ENCODE measurements around the gene LSMEM2. TPM values are rescaled to one million over a fixed set of nuclear protein-coding genes. Genes with fewer than 3 reads are reported as not detected.

LSMEM2 gene
- total RNA-seq, 2 experiments from 2014 or later, result 0.22 TPM; not detected in 1

DNA sequence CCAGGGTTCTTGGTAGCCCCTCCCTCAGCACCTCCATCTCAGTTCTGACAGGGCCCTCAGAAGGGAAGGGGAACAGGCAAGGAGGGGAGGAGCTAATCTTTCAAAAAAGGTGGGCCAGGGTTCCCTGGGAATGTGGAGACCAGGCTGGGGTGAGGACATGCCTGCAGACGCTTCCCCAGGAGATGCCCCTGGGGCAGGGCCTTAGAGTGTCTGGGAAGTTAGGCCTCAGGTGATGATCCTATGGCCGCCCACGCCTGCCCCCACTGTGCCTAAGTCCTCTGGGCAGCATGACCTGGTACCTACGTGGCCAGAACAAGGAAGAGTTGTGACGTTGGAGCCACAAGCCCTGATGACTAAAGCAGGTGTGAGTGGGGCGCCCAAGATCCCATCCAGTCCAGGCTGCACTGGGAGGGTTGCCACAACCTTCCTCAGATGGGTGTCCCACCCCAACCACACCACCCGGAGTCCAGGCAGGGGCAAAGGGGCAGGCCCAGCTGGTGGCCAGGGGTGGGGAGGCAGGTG, 13.9 kb upstream of the LSMEM2 start:
- ATAC-seq (ENCODE audit: poor library complexity) (no peak), DNase-seq (no peak)
- no peak overlapping the region for H3K4me3 Mint-ChIP-seq
- Histone ChIP-seq H3K4me3 (ENCODE audit: low read length) (no peak overlapping the region), H3K27me3 (ENCODE audit: control insufficient read depth in 1 of 2, insufficient read depth in 2 of 2, low read length in 2 of 2) (peaks cover 0 to 10% of the 10 kb centered on the region in 2 experiments), H3K36me3 (ENCODE audit: insufficient read depth, low read length) (no peaks in the 10 kb centered on the region), H3K27ac (ENCODE audit: low read depth in 1 of 2, low read length in 2 of 2) (no peak overlapping the region), H3K4me1 (ENCODE audit: insufficient read depth, low read length) (peaks cover 8% of the 10 kb centered on the region), H3K9me3 (ENCODE audit: control insufficient read depth in 1 of 2, insufficient read depth in 1 of 2, low read length in 2 of 2) (no peaks in the 10 kb centered on the region)
- no peaks in the 10 kb centered on the region for H3K4me1 Mint-ChIP-seq (ENCODE audit: low read depth)
- H3K9me3 Mint-ChIP-seq, result no peaks in the 10 kb centered on the region
- peaks cover 15% of the 10 kb centered on the region for H3K27me3 Mint-ChIP-seq
- no peak overlapping the region for H3K27ac Mint-ChIP-seq
- H3K36me3 Mint-ChIP-seq (ENCODE audit: low read depth), result no peaks in the 10 kb centered on the region
- ChIA-PET POLR2A (interaction anchor here (1.1 kb wide), 1 partner anchor 11 kb away, joined by 3 read pairs; no protein-coding TSS in a partner anchor), CTCF (no interaction called here)
- TF ChIP-seq, protein P1, sequence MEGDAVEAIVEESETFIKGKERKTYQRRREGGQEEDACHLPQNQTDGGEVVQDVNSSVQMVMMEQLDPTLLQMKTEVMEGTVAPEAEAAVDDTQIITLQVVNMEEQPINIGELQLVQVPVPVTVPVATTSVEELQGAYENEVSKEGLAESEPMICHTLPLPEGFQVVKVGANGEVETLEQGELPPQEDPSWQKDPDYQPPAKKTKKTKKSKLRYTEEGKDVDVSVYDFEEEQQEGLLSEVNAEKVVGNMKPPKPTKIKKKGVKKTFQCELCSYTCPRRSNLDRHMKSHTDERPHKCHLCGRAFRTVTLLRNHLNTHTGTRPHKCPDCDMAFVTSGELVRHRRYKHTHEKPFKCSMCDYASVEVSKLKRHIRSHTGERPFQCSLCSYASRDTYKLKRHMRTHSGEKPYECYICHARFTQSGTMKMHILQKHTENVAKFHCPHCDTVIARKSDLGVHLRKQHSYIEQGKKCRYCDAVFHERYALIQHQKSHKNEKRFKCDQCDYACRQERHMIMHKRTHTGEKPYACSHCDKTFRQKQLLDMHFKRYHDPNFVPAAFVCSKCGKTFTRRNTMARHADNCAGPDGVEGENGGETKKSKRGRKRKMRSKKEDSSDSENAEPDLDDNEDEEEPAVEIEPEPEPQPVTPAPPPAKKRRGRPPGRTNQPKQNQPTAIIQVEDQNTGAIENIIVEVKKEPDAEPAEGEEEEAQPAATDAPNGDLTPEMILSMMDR (IDR thresholded peaks at IDR 0.05), result no peak
- intact Hi-C loops (cut with DNase I, micrococcal nuclease), result no loop called here

DNA sequence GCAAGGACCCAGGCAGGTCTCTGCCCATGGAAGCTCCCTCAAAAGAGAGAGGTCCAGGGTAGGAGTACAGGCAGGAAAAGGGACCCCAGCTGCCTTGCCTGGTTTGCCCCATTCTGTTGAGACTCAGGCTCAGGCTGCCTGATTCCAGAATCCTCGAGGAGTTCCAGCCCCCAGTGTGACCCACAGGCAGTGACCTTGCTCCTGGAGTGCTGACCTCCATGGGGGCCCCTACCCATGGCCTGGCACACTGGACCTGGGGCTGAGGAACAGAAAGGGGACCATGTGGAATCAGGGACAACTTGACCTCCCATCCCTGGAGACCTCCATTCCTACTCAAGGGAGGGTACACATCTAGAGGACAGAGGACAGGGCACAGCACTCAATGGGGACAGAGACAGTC, 13.3 kb upstream of the LSMEM2 start:
- H3K4me3 ChIP-seq (ENCODE audit: low read length), result no peak overlapping the region
- Mint-ChIP-seq H3K9me3 (no peaks in the 10 kb centered on the region), H3K36me3 (ENCODE audit: low read depth) (no peaks in the 10 kb centered on the region), H3K27ac (no peak overlapping the region), H3K27me3 (peaks cover 15% of the 10 kb centered on the region), H3K4me3 (no peak overlapping the region), H3K4me1 (ENCODE audit: low read depth) (no peaks in the 10 kb centered on the region)
- ATAC-seq (ENCODE audit: poor library complexity) (no peak), DNase-seq (no peak)
- intact Hi-C loops (cut with DNase I, micrococcal nuclease), result no loop called here
- TF ChIP-seq, protein P1 (IDR thresholded peaks at IDR 0.05), result no peak
- H3K4me1 ChIP-seq (ENCODE audit: insufficient read depth, low read length), result peaks cover 3% of the 10 kb centered on the region
- peaks cover 0 to 10% of the 10 kb centered on the region in 2 experiments for H3K27me3 ChIP-seq (ENCODE audit: control insufficient read depth in 1 of 2, insufficient read depth in 2 of 2, low read length in 2 of 2)
- POLR2A ChIA-PET, result no interaction called here
- no peak overlapping the region for H3K27ac ChIP-seq (ENCODE audit: low read depth in 1 of 2, low read length in 2 of 2)
- CTCF ChIA-PET, result no interaction called here
- no peaks in the 10 kb centered on the region for H3K36me3 ChIP-seq (ENCODE audit: insufficient read depth, low read length)
- H3K9me3 ChIP-seq (ENCODE audit: control insufficient read depth in 1 of 2, insufficient read depth in 1 of 2, low read length in 2 of 2), result no peaks in the 10 kb centered on the region

DNA sequence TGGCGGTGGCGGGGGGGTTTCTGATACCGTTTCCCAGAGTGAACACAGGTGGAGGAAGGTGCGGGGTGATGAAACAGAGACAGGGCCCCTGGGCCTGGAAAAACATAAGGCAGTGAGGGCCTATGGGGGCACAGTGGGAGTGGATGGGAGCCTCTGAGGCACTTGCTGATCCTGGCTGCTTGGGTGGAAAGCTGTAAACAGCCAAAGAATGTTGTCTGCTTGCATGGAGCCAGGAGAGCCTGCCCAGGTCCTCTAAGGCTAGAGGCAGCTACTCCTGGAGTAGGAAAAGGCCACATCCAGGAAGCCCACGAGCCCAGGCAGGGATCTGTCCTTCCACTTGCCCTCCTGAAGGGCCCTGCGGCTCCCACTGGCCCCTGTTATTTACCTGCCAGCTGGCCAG, 12.9 kb upstream of the LSMEM2 start:
- Histone ChIP-seq H3K4me1 (ENCODE audit: insufficient read depth, low read length) (no peaks in the 10 kb centered on the region), H3K27me3 (ENCODE audit: control insufficient read depth in 1 of 2, insufficient read depth in 2 of 2, low read length in 2 of 2) (peaks cover 0 to 10% of the 10 kb centered on the region in 2 experiments), H3K36me3 (ENCODE audit: insufficient read depth, low read length) (no peaks in the 10 kb centered on the region), H3K9me3 (ENCODE audit: control insufficient read depth in 1 of 2, insufficient read depth in 1 of 2, low read length in 2 of 2) (no peaks in the 10 kb centered on the region), H3K4me3 (ENCODE audit: low read length) (no peak overlapping the region), H3K27ac (ENCODE audit: low read depth in 1 of 2, low read length in 2 of 2) (no peak overlapping the region)
- TF ChIP-seq, protein P1 (IDR thresholded peaks at IDR 0.05), result no peak
- peaks cover 15% of the 10 kb centered on the region for H3K27me3 Mint-ChIP-seq
- no peak overlapping the region for H3K4me3 Mint-ChIP-seq
- H3K36me3 Mint-ChIP-seq (ENCODE audit: low read depth), result no peaks in the 10 kb centered on the region
- no peak overlapping the region for H3K27ac Mint-ChIP-seq
- H3K4me1 Mint-ChIP-seq (ENCODE audit: low read depth), result no peaks in the 10 kb centered on the region
- DNase-seq (no peak), ATAC-seq (ENCODE audit: poor library complexity) (no peak)
- intact Hi-C loops (cut with DNase I, micrococcal nuclease), result no loop called here
- no peaks in the 10 kb centered on the region for H3K9me3 Mint-ChIP-seq
- POLR2A ChIA-PET, result no interaction called here
- CTCF ChIA-PET, result interaction anchor here (1.4 kb wide), 1 partner anchor 33 kb away, joined by 4 read pairs; the partner anchor contains the start of genes HYAL3 and NAA80

Measured in CD4-positive, alpha-beta T cell (primary cell).